Muscle of leg (tissue), 11 donors: Measurements from ENCODE around the gene GRHL1. TPM values are rescaled to one million over a fixed set of nuclear protein-coding genes. Genes with fewer than 3 reads are reported as not detected.

Source experiments
- DNase-seq: peaks from one replicate; pipeline ENCODE4 v3.0.0; 2013
- H3K27ac ChIP-seq: one replicate; pipeline ENCODE4 v1.5.1; 2013; ENCODE audit warnings: mild to moderate bottlenecking, low read length, control low read depth
- H3K27me3 ChIP-seq: one replicate; pipeline ENCODE4 v1.6.1; 2013; ENCODE audit warnings: low read length; ENCODE audit not compliant: control insufficient read depth, insufficient read depth
- H3K36me3 ChIP-seq: one replicate; pipeline ENCODE4 v1.6.1; 2013; ENCODE audit warnings: low read length; ENCODE audit not compliant: control insufficient read depth, insufficient read depth
- H3K4me1 ChIP-seq: one replicate; pipeline ENCODE4 v1.6.1; 2013; ENCODE audit warnings: low read length; ENCODE audit not compliant: control insufficient read depth, insufficient read depth
- H3K4me3 ChIP-seq: one replicate; pipeline ENCODE4 v1.5.1; 2013; ENCODE audit warnings: low read length, control low read depth
- H3K9me3 ChIP-seq: replicated peaks from 2 replicates; pipeline ENCODE4 v1.6.1; 2013; ENCODE audit warnings: low read depth, low read length; ENCODE audit not compliant: control insufficient read depth
- WGBS: methylation state at CpG from one replicate; pipeline ENCODE4 v1.1.5; 2013; ENCODE audit warnings: missing lambda C conversion rate; ENCODE audit not compliant: insufficient coverage; 5-methylcytosine and 5-hydroxymethylcytosine counted together
- polyA plus RNA-seq, 8 donors: library from polyadenylated mRNA; unstranded; fragments of 120-200 nt; gene quantifications; one replicate each; pipeline versions ENCODE4 v1.2.1 to v1.2.3, GENCODE V29; 2013; ENCODE audit warnings: inconsistent platforms in 1 of 8, low replicate concordance in 1 of 8; ENCODE audit not compliant: insufficient read length in 8 of 8, insufficient read depth in 1 of 8
- total RNA-seq: library from RNA; stranded (reverse); fragments of 120-200 nt; gene quantifications from one replicate; pipeline ENCODE4 v1.2.4, GENCODE V29; 2013

The GRHL1 gene
- total and polyA plus RNA-seq, 9 donors = 0.48 to 4.3 (median 1.0) TPM

GRCh38 chr2:9946818-9947217, 4.7 kb upstream of the GRHL1 start:
- DNase-seq = no peak
- peaks cover 35% of the 10 kb centered on the region for H3K27me3 ChIP-seq
- H3K36me3 ChIP-seq = no peaks in the 10 kb centered on the region
- no peak overlapping the region for H3K4me3 ChIP-seq
- no peaks in the 10 kb centered on the region for H3K4me1 ChIP-seq
- 63% methylated on average over 2 of the region's 5 CpGs for WGBS
- no peaks in the 10 kb centered on the region for H3K9me3 ChIP-seq
- no peak overlapping the region for H3K27ac ChIP-seq

- DNase-seq = no peak
- no peaks in the 10 kb centered on the region for H3K9me3 ChIP-seq
- peaks cover 41% of the 10 kb centered on the region for H3K27me3 ChIP-seq
- H3K27ac ChIP-seq = no peak overlapping the region
- 71% methylated on average over 6 of the region's 6 CpGs for WGBS
- no peaks in the 10 kb centered on the region for H3K4me1 ChIP-seq
- no peaks in the 10 kb centered on the region for H3K36me3 ChIP-seq
- no peak overlapping the region for H3K4me3 ChIP-seq
Observed at GRCh38 chr2:9948721-9949120, 2.8 kb upstream of the GRHL1 start.

- peaks cover 37% of the 10 kb centered on the region for H3K27me3 ChIP-seq
Observed at GRCh38 chr2:9949239-9949991, 2.1 kb upstream of the GRHL1 start.

GRCh38 chr2:9949992-9950520, 1.4 kb upstream of the GRHL1 start:
- Histone ChIP-seq H3K27me3 (peaks cover 36% of the 10 kb centered on the region), H3K36me3 (no peaks in the 10 kb centered on the region), H3K9me3 (no peaks in the 10 kb centered on the region), H3K4me3 (no peak overlapping the region), H3K27ac (no peak overlapping the region), H3K4me1 (no peaks in the 10 kb centered on the region)
- WGBS = 81% methylated on average over 14 of the region's 14 CpGs
- no peak for DNase-seq

More at GRCh38 chr2:9949239-9949991, 2.1 kb upstream of the GRHL1 start:
- H3K4me3 ChIP-seq = no peak overlapping the region
- WGBS = 89% methylated on average over 17 of the region's 23 CpGs
- no peak overlapping the region for H3K27ac ChIP-seq
- no peaks in the 10 kb centered on the region for H3K4me1 ChIP-seq
- no peaks in the 10 kb centered on the region for H3K9me3 ChIP-seq
- H3K36me3 ChIP-seq = no peaks in the 10 kb centered on the region
- no peak for DNase-seq

GRCh38 chr2:9950521-9951271, 797 bp upstream of the GRHL1 start:
- H3K27me3 ChIP-seq = peaks cover 38% of the 10 kb centered on the region
- H3K4me1 ChIP-seq = no peaks in the 10 kb centered on the region

GRCh38 chr2:9951272-9951521, 296 bp upstream of the GRHL1 start:
- Histone ChIP-seq H3K36me3 (no peaks in the 10 kb centered on the region), H3K4me1 (no peaks in the 10 kb centered on the region), H3K27me3 (peaks cover 33% of the 10 kb centered on the region), H3K4me3 (peak overlapping the region; percentile 44), H3K27ac (no peak overlapping the region), H3K9me3 (no peaks in the 10 kb centered on the region)
- under 1% methylated on average over 47 of the region's 47 CpGs for WGBS
- DNase-seq = no peak

More at GRCh38 chr2:9950521-9951271, 797 bp upstream of the GRHL1 start:
- peak; percentile 46 for DNase-seq
- 4% methylated on average over 74 of the region's 76 CpGs for WGBS
- H3K4me3 ChIP-seq = peak overlapping the region; percentile 44
- no peak overlapping the region for H3K27ac ChIP-seq
- no peaks in the 10 kb centered on the region for H3K9me3 ChIP-seq
- no peaks in the 10 kb centered on the region for H3K36me3 ChIP-seq

- no peak for DNase-seq
- H3K27ac ChIP-seq = no peak overlapping the region
- H3K4me3 ChIP-seq = peak overlapping the region; percentile 61
- peaks cover 28% of the 10 kb centered on the region for H3K27me3 ChIP-seq
- H3K9me3 ChIP-seq = no peaks in the 10 kb centered on the region
- WGBS = 1% methylated on average over 9 of the region's 15 CpGs
- H3K4me1 ChIP-seq = no peaks in the 10 kb centered on the region
- no peaks in the 10 kb centered on the region for H3K36me3 ChIP-seq
Observed at GRCh38 chr2:9952286-9952737, 819 bp downstream of the GRHL1 start.

- Histone ChIP-seq H3K36me3 (no peaks in the 10 kb centered on the region), H3K4me1 (no peaks in the 10 kb centered on the region), H3K27ac (no peak overlapping the region), H3K27me3 (peaks cover 28% of the 10 kb centered on the region), H3K9me3 (no peaks in the 10 kb centered on the region), H3K4me3 (no peak overlapping the region)
- WGBS = 50% methylated on average over 5 of the region's 8 CpGs
- no peak for DNase-seq
Observed at GRCh38 chr2:9952856-9953503, 1.5 kb downstream of the GRHL1 start.

- Histone ChIP-seq H3K4me1 (no peaks in the 10 kb centered on the region), H3K36me3 (no peaks in the 10 kb centered on the region), H3K27me3 (peaks cover 23% of the 10 kb centered on the region), H3K27ac (no peak overlapping the region), H3K9me3 (no peaks in the 10 kb centered on the region), H3K4me3 (no peak overlapping the region)
- WGBS = 66% methylated on average over 2 of the region's 3 CpGs
- DNase-seq = no peak
Observed at GRCh38 chr2:9954136-9954535, 2.6 kb downstream of the GRHL1 start.

- Histone ChIP-seq H3K4me1 (no peaks in the 10 kb centered on the region), H3K9me3 (no peaks in the 10 kb centered on the region), H3K27me3 (peaks cover 5% of the 10 kb centered on the region), H3K27ac (no peak overlapping the region), H3K36me3 (no peaks in the 10 kb centered on the region), H3K4me3 (no peak overlapping the region)
- WGBS = 90% methylated on average over 4 of the region's 8 CpGs
- DNase-seq = no peak
Observed at GRCh38 chr2:9958057-9958456, 6.6 kb downstream of the GRHL1 start.
